IPS-20b (cell line): ENCODE results near the gene ABCB9.
A peak's percentile ranks its signal among the peaks of the same experiment; 100 is the strongest.

Experiments used
- H3K27ac ChIP-seq: one replicate; pipeline ENCODE4 v1.5.1; 2013; ENCODE audit warnings: low read length
- H3K27me3 ChIP-seq: 2 replicates; pipeline ENCODE4 v1.6.1; 2013; ENCODE audit warnings: mild to moderate bottlenecking, low read length, inconsistent platforms; ENCODE audit not compliant: insufficient read depth
- H3K36me3 ChIP-seq: 2 replicates; pipeline ENCODE4 v1.6.1; 2013; ENCODE audit warnings: low read depth, mild to moderate bottlenecking, inconsistent platforms, low read length, moderate library complexity; ENCODE audit not compliant: insufficient read depth
- H3K4me1 ChIP-seq: 2 replicates; pipeline ENCODE4 v1.6.1; 2013; ENCODE audit warnings: mild to moderate bottlenecking, control low read depth, inconsistent platforms, low read length, moderate library complexity; ENCODE audit not compliant: insufficient read depth
- H3K4me3 ChIP-seq: 2 replicates; pipeline ENCODE4 v1.5.1; 2013; ENCODE audit warnings: mild to moderate bottlenecking, low read length, inconsistent platforms
- H3K9ac ChIP-seq: 2 replicates; pipeline ENCODE4 v1.6.1; 2013; ENCODE audit warnings: low read depth, mild to moderate bottlenecking, inconsistent platforms, low read length, moderate library complexity
- H3K9me3 ChIP-seq: 2 replicates; pipeline ENCODE4 v1.6.1; 2013; ENCODE audit warnings: mild to moderate bottlenecking, low read depth, low read length, inconsistent platforms; ENCODE audit not compliant: insufficient read depth

Gene ABCB9

GRCh38 chr12:122985338-122986257 lies 19.3 kb upstream of the ABCB9 start:
- Histone ChIP-seq H3K4me1 (no peaks in the 10 kb centered on the region), H3K27ac (no peak overlapping the region), H3K4me3 (no peak overlapping the region), H3K27me3 (no peaks in the 10 kb centered on the region), H3K9me3 (no peaks in the 10 kb centered on the region), H3K36me3 (peaks cover 13% of the 10 kb centered on the region; the same call in 1 of the 2 replicates), H3K9ac (no peak overlapping the region)

- Histone ChIP-seq H3K36me3 (peaks cover 13% of the 10 kb centered on the region; the same call in 1 of the 2 replicates), H3K4me3 (no peak overlapping the region), H3K27me3 (no peaks in the 10 kb centered on the region), H3K9ac (no peak overlapping the region), H3K4me1 (no peaks in the 10 kb centered on the region), H3K27ac (no peak overlapping the region), H3K9me3 (no peaks in the 10 kb centered on the region)
These were observed 18.5 kb upstream of the ABCB9 start for GRCh38 chr12:122984612-122985337.

- no peaks in the 10 kb centered on the region; the same call in 1 of the 2 replicates for H3K27me3 ChIP-seq
- H3K9me3 ChIP-seq: no peaks in the 10 kb centered on the region
- H3K4me1 ChIP-seq: no peaks in the 10 kb centered on the region
- no peak overlapping the region for H3K27ac ChIP-seq
- H3K36me3 ChIP-seq: peaks cover 13% of the 10 kb centered on the region; the same call in 1 of the 2 replicates
- H3K4me3 ChIP-seq: no peak overlapping the region
- no peak overlapping the region for H3K9ac ChIP-seq
These were observed 17.7 kb upstream of the ABCB9 start for GRCh38 chr12:122983789-122984515.

GRCh38 chr12:122982963-122983788 lies 16.9 kb upstream of the ABCB9 start:
- Histone ChIP-seq H3K9me3 (no peaks in the 10 kb centered on the region), H3K4me3 (no peak overlapping the region), H3K27me3 (no peaks in the 10 kb centered on the region; the same call in 1 of the 2 replicates), H3K4me1 (no peaks in the 10 kb centered on the region), H3K27ac (no peak overlapping the region), H3K9ac (no peak overlapping the region), H3K36me3 (peaks cover 13% of the 10 kb centered on the region; the same call in 1 of the 2 replicates)

GRCh38 chr12:122982477-122982815 lies 16.2 kb upstream of the ABCB9 start:
- Histone ChIP-seq H3K4me1 (no peaks in the 10 kb centered on the region), H3K9ac (no peak overlapping the region), H3K27me3 (no peaks in the 10 kb centered on the region; the same call in 1 of the 2 replicates), H3K9me3 (no peaks in the 10 kb centered on the region), H3K36me3 (peaks cover 14% of the 10 kb centered on the region), H3K27ac (no peak overlapping the region), H3K4me3 (no peak overlapping the region)

GRCh38 chr12:122981587-122982476 lies 15.6 kb upstream of the ABCB9 start:
- Histone ChIP-seq H3K4me3 (peak overlapping the region; percentile 87), H3K27ac (no peak overlapping the region), H3K9me3 (no peaks in the 10 kb centered on the region), H3K27me3 (no peaks in the 10 kb centered on the region; the same call in 1 of the 2 replicates), H3K4me1 (no peaks in the 10 kb centered on the region), H3K9ac (peak overlapping the region; percentile 88; the same call in 1 of the 2 replicates), H3K36me3 (peaks cover 20% of the 10 kb centered on the region; the same call in 1 of the 2 replicates)

GRCh38 chr12:122981036-122981471 lies 14.8 kb upstream of the ABCB9 start:
- Histone ChIP-seq H3K27ac (no peak overlapping the region), H3K4me1 (no peaks in the 10 kb centered on the region), H3K9ac (peak overlapping the region; percentile 88), H3K36me3 (peaks cover 22% of the 10 kb centered on the region; the same call in 1 of the 2 replicates), H3K27me3 (no peaks in the 10 kb centered on the region; the same call in 1 of the 2 replicates), H3K9me3 (no peaks in the 10 kb centered on the region), H3K4me3 (peak overlapping the region; percentile 87)

GRCh38 chr12:122980183-122981035 lies 14.1 kb upstream of the ABCB9 start, which contains the start of gene ARL6IP4:
Gene ARL6IP4 (plus strand): TSS chr12:122980681. CDS start chr12:122981140, 459 bp downstream.
- Histone ChIP-seq H3K9ac (peak within 1 kb of the TSS; percentile 88), H3K27ac (peak within 1 kb of the TSS; percentile 67), H3K4me1 (no peaks in the 10 kb centered on the region), H3K9me3 (no peaks in the 10 kb centered on the region), H3K36me3 (peaks cover 22% of the 10 kb centered on the region; the same call in 1 of the 2 replicates), H3K4me3 (peak within 1 kb of the TSS; percentile 87), H3K27me3 (no peaks in the 10 kb centered on the region; the same call in 1 of the 2 replicates)

GRCh38 chr12:122979908-122980182 lies 13.6 kb upstream of the ABCB9 start:
- H3K4me3 ChIP-seq: peak overlapping the region; percentile 87
- H3K27me3 ChIP-seq: no peaks in the 10 kb centered on the region; the same call in 1 of the 2 replicates
- H3K9me3 ChIP-seq: no peaks in the 10 kb centered on the region
- peak overlapping the region; percentile 88 for H3K9ac ChIP-seq
- peaks cover 22% of the 10 kb centered on the region; the same call in 1 of the 2 replicates for H3K36me3 ChIP-seq
- H3K4me1 ChIP-seq: no peaks in the 10 kb centered on the region
- peak overlapping the region; percentile 67 for H3K27ac ChIP-seq
